T47D (cell line): Measurements from ENCODE around the gene SFRP2.

ENCODE experiments used
- DNase-seq, 2 experiments: peaks; one replicate each; pipeline versions ENCODE4 v3.0.0 to v3.0.0-alpha.2; 2011 to 2012; ENCODE audit warnings: low read depth in 1 of 2, low spot score in 1 of 2
- JUND ChIP-seq: IDR thresholded peaks from 2 replicates; pipeline ENCODE4 v1.6.1; 2012; ENCODE audit warnings: low read depth
- in situ Hi-C: cut with HindIII; loops from 2 replicates; pipeline ENCODE4 v1.10.0; 2016; ENCODE audit warnings: low sequenced_read_pairs, low pct_unique_long_range_greater_than_20kb

Gene SFRP2, protein sequence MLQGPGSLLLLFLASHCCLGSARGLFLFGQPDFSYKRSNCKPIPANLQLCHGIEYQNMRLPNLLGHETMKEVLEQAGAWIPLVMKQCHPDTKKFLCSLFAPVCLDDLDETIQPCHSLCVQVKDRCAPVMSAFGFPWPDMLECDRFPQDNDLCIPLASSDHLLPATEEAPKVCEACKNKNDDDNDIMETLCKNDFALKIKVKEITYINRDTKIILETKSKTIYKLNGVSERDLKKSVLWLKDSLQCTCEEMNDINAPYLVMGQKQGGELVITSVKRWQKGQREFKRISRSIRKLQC

DNA sequence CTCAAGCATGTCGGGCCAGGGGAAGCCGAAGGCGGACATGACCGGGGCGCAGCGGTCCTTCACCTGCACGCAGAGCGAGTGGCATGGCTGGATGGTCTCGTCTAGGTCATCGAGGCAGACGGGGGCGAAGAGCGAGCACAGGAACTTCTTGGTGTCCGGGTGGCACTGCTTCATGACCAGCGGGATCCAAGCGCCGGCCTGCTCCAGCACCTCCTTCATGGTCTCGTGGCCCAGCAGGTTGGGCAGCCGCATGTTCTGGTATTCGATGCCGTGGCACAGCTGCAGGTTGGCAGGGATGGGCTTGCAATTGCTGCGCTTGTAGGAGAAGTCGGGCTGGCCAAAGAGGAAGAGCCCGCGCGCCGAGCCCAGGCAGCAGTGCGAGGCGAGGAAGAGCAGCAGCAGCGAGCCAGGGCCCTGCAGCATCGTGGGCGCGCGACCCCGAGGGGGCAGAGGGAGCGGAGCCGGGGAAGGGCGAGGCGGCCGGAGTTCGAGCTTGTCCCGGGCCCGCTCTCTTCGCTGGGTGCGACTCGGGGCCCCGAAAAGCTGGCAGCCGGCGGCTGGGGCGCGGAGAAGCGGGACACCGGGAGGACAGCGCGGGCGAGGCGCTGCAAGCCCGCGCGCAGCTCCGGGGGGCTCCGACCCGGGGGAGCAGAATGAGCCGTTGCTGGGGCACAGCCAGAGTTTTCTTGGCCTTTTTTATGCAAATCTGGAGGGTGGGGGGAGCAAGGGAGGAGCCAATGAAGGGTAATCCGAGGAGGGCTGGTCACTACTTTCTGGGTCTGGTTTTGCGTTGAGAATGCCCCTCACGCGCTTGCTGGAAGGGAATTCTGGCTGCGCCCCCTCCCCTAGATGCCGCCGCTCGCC is at the start of gene SFRP2:
TSS of gene SFRP2 (minus strand) at position 671 of the 864 bp plus-strand sequence. CDS start at position 423, 248 bp downstream.
- TF ChIP-seq JUND, result no peak
- no peak for DNase-seq
- in situ Hi-C loops, result no loop called here

GRCh38 chr4:153838564-153838963 is 49.7 kb upstream of the SFRP2 start:
- no peak for DNase-seq
- in situ Hi-C loops, result no loop called here
- no peak for TF ChIP-seq JUND

DNA sequence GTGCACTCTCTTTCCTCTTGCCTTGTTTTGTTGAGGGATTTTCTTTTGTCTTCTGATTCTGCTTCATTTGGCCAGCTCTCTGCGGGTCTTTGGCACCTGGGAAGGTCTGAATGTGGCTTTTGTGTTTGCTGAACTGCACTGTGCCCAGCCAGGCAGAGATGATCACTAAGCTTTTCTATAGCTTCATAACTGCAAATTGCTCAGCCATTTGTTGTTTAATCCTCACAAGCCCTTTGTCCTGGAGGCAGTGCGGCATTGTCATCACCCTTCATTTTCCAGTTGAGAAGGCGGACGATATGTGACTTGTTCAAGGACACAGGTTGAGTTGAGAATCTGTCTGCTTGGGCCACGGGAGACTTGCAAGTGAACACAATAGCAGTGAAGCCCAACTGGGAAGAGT is 46.0 kb upstream of the SFRP2 start:
- no peak for DNase-seq
- TF ChIP-seq JUND, result no peak
- in situ Hi-C loops, result no loop called here

DNA sequence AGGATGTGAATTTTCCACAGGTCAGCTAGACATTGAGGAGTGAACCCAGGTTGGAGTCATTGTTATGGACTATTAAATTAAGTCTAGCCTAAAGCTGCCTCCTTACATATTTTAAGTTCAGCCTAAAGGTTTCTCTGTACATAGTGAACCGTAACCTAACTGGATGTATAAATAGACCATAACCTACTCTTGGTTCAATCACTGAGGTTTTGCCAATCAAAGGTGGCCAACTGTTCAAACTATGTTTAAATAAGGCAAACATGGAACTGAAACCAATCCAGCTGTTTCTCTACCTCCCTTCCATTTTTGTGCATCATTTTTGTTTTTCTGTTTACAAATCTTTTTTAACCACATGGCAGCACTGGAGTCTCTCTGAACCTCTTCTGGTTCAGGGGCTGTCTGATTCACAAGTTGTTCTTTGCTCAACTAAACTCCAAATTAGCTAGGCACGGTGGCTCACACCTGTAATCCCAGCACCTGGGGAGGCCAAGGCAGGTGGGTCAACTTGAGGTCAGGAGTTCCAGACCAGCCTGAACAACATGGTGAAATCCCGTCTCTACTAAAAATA is 43.9 kb upstream of the SFRP2 start:
- no peak for TF ChIP-seq JUND
- no peak for DNase-seq
- in situ Hi-C loops, result no loop called here

DNA sequence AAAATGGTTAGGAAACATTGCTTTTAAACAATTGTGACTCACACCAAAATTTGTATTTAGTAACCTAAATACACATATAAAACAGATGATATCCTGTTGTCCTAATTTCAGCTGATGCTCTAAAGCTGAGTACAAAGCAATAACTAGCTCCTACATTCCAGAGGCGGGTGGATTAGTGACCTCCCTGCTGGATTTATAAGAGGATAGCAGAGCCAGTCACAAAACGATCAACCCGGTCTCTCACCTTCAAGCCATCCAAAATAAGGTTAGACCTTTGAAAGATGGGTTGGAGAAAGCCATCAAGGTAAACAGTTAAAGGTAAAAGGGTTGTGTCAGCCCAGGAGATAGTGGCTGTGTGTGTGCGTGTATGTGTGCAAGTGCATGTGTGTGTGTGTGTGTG is 43.2 kb upstream of the SFRP2 start:
- in situ Hi-C loops, result no loop called here
- no peak for DNase-seq
- no peak for TF ChIP-seq JUND

DNA sequence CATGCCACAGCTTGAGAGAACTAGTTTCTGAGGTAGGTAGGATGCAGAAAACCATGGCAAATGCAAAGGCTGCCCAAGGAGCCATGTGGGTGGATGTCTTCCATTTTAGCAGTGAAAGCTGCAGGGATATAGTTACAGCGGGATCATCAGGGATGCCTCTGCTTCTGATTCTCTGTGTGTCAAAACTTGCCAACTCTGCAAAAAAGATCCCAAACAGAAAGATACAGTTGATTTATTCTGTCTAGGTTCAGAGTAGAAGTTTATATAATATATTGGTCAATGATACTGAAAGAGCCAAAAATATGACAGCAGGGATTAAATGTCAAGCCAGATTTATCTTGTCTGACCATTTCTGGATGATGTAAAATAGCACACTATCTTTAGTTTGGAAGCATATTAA is 42.4 kb upstream of the SFRP2 start:
- DNase-seq, result no peak
- in situ Hi-C loops, result no loop called here
- TF ChIP-seq JUND, result no peak

DNA sequence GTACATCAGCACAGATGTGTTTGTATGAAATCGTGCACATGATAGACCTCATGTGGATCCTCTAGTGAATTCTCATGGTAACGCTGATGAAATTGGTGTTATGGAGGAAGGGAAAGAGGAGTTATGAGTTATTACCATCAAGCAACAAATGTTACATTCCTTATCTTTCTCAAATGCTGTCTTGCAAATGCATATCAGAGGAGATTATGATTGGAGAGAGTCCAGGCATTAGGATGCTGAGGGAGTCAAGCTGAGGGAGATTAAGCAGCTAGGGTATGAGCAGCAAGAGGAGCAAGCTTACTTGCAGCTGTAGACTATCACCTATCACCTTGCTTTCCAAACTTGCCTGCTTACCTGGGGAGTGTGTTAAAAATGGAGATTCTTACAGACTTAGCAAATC is 36.8 kb upstream of the SFRP2 start:
- in situ Hi-C loops, result no loop called here
- DNase-seq, result no peak
- no peak for TF ChIP-seq JUND

DNA sequence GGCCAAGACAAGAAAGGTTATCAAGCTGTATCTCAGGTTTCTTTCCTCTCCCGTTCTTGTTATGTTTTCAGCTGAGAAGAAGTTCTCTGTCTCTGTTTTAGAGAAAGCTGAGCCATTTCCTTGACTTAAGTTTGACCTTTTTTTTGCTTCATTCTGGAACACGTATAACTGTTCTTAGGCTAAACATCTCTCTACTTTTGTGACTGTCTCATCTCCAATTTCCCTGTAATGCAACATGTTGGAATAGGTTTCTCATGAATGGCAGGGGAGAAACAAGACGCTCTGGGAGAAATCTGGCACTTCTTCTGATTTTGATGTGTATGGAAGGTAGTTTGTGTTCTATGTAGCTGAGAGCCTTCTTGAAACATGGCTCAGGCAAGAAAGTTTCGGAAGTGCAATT is 36.2 kb upstream of the SFRP2 start:
- in situ Hi-C loops, result no loop called here
- no peak for DNase-seq
- TF ChIP-seq JUND, result no peak

GRCh38 chr4:153824501-153824900 is 35.6 kb upstream of the SFRP2 start:
- in situ Hi-C loops, result no loop called here
- no peak for TF ChIP-seq JUND
- no peak for DNase-seq

DNA sequence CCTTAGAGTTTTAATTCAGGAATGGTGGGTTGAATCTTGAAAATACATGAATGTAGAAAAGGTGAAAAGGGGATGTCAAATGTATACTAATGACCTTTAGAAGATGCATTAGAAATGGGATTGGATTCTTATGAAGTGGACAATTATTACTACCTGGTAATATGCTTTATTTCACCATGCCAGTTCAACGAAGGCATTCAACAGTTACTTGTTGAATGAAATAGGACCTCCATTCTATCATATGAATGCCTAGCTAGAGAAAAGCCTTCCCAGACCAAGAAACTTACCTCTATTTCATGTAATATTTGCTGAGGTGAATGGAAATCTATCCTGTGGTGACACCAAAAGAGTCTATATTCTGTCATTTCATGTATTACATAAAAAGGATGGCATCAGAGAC is 34.6 kb upstream of the SFRP2 start:
- DNase-seq, result no peak
- TF ChIP-seq JUND, result no peak
- in situ Hi-C loops, result no loop called here

DNA sequence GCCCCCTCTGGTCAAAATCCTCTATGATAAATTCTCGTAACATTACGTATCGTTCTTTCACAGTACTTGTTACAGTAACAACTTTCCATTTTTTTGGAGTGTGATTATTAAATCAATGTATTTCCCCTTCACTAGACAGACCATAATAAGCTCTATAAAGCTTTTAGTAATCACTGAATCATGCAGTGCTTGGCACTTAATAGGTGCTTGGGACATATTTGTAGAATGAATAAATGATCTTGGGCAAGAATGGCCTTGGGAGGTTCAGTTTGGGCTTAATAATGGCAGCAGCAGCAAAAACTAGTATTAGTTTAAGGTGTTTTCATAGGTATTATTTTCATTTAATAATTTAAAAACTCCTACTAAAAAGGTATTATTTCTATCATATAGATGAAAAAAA is 33.4 kb upstream of the SFRP2 start:
- in situ Hi-C loops, result no loop called here
- no peak for DNase-seq
- no peak for TF ChIP-seq JUND

DNA sequence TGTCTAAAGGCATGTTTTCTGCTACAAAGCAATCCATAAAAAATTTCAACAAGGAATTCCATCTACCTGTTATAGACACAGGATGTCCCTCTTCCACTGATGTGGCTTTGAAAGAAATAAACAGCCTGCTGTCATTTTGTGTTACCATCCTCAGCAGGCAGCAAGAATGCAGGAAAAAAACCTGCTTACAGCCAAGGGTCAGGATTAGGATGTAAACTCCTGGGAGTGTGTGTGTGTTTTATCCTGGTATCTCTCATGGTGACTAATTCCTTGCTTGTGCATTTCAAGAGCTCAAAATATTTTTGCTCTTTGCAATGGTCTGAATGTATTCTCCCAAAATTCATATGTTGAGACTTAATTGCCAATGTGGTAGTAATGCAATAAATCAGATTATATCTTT is 28.6 kb upstream of the SFRP2 start:
- DNase-seq, result no peak
- TF ChIP-seq JUND, result no peak
- in situ Hi-C loops, result no loop called here

DNA sequence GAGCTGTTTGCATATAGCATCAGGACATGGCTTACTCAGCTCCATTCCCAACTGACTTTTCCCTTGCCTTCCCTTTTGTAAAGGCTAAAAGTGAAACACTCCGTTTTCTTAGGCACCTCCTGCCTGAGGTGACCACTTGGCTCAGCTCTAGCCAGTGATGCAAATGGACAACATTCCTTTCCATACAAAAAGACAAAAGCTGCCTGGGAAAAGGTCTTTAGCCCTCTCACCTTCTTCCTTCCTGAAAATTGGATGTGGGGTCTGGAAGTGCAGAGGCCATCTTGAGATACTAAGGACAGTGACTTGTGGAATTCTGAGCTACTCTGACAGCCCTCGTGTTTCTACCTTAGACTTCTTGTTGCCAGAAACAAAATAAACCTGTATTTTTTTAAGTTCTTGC is 27.7 kb upstream of the SFRP2 start:
- no peak for TF ChIP-seq JUND
- in situ Hi-C loops, result no loop called here
- no peak for DNase-seq
